Measurements from ENCODE around the gene BZW1. TPM values are rescaled to one million over a fixed set of nuclear protein-coding genes. Genes with fewer than 3 reads are reported as not detected.
A peak's percentile ranks its signal among the peaks of the same experiment; 100 is the strongest.

BZW1 gene
- total and polyA plus RNA-seq, 2 of the 4 experiments (the other 2 are of a cell fraction) = 204 to 268 TPM

DNA sequence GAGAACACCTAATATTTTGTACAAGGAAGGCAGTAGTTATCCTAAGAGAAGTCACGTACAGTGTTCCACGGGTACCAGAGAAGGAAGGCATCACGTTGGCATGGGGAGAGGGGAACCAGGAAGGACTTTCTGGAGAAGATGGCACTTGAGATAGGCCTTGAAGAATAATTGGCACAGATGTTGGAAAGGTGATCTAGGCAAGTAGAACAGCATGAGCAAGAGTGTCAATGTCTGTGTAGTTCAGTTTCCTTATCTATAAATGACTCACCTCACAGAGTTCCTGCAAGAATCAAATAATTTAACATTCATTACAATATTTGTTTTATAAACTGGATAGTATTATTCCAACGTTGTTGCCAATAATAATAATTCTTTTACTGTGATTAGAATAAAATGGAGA lies 48.3 kb upstream of the BZW1 start:
- Histone ChIP-seq H3K27ac (ENCODE audit: insufficient read depth, low read length) (no peak overlapping the region), H3K14ac (replicated peaks; ENCODE audit: low read depth, low read length) (peak overlapping the region; percentile 83; the same call in 1 of the 2 replicates), H2AK9ac (replicated peaks; ENCODE audit: low read depth, low read length, poor library complexity) (no peak overlapping the region), H2AK5ac (ENCODE audit: low read depth, low read length) (peak overlapping the region; percentile 97), H3K4me2 (ENCODE audit: low read depth, low read length) (no peak overlapping the region), H4K5ac (ENCODE audit: low read depth, low read length) (no peak overlapping the region), H2AFZ (replicated peaks; ENCODE audit: low read length, poor library complexity) (no peak overlapping the region), H3K27me3 (ENCODE audit: control insufficient read depth, insufficient read depth, low read length) (no peaks in the 10 kb centered on the region), H3K23ac (ENCODE audit: low read depth, low read length) (no peak overlapping the region), H3K79me1 (ENCODE audit: low read depth in 1 of 2, low read length in 2 of 2) (peaks cover 0 to 3% of the 10 kb centered on the region in 2 experiments; a peak in 1 of 4 replicates), H2BK5ac (ENCODE audit: low read depth, low read length, poor library complexity, severe bottlenecking) (no peak overlapping the region), H2BK15ac (ENCODE audit: low read depth, low read length) (peak overlapping the region; percentile 88; the same call in 1 of the 3 replicates), H3K56ac (ENCODE audit: extremely low read depth, insufficient read depth, low read length) (no peak overlapping the region), H3K9me1 (ENCODE audit: insufficient read depth, low read length) (peaks cover 21% of the 10 kb centered on the region), H3K36me3 (ENCODE audit: control insufficient read depth, insufficient read depth, low read length) (no peaks in the 10 kb centered on the region), H4K8ac (ENCODE audit: low read depth in 2 of 2, low read length in 2 of 2) (0 out of 4 replicates have a peak overlapping the region, but pooled peaks of 1 of the 2 experiments have one; percentile 21), H4K91ac (ENCODE audit: insufficient read depth, low read depth, low read length) (peak overlapping the region; percentile 58), H3K9ac (ENCODE audit: low read depth, low read length) (no peak overlapping the region), H4K20me1 (ENCODE audit: insufficient read depth, low read length) (no peaks in the 10 kb centered on the region; the same call in 1 of the 2 replicates), H3K4me1 (ENCODE audit: control insufficient read depth, insufficient read depth, low read length) (peaks cover 23% of the 10 kb centered on the region), H3K4me3 (ENCODE audit: insufficient read depth, low read depth, low read length) (no peak overlapping the region), H3K4ac (ENCODE audit: low read depth, low read length) (peak overlapping the region; percentile 66), H3K9me3 (ENCODE audit: control insufficient read depth, insufficient read depth, low read length) (no peaks in the 10 kb centered on the region), H2BK120ac (ENCODE audit: low read depth, low read length) (peak overlapping the region; percentile 68; the same call in 1 of the 2 replicates), H3K18ac (ENCODE audit: low read depth, low read length) (peak overlapping the region; percentile 42; the same call in 1 of the 2 replicates), H2BK20ac (ENCODE audit: low read depth, low read length) (peak overlapping the region; percentile 77; the same call in 1 of the 2 replicates)
- CTCF ChIA-PET = no interaction called here
- dilution Hi-C loops (cut with HindIII; ENCODE audit: low sequenced_read_pairs, unreplicated experiment) = no loop called here
- BruUV-seq (replicated peaks) = no TSS peak
- peak; percentile 69 for DNase-seq
- POLR2A ChIA-PET (ENCODE audit: unreplicated experiment) = no interaction called here
- intact Hi-C loops (cut with micrococcal nuclease) = no loop called here
- in situ Hi-C loops (cut with MboI; ENCODE audit: low sequenced_read_pairs) = no loop called here
- TF ChIP-seq ELK1 (IDR thresholded peaks at IDR 0.05; ENCODE audit: borderline replicate concordance, low read depth, low read length) (no peak), BHLHE40 (IDR thresholded peaks at IDR 0.05; ENCODE audit: low read depth, low read length) (no peak), RFX5 (IDR thresholded peaks at IDR 0.05; ENCODE audit: low read depth, low read length) (no peak), POLR2A (IDR thresholded peaks at IDR 0.05; ENCODE audit: low read depth, low read length) (no peak), CEBPB (IDR thresholded peaks at IDR 0.05; ENCODE audit: low read depth, low read length) (no peak), MAFK (IDR thresholded peaks at IDR 0.05; ENCODE audit: low read depth, low read length) (no peak), RCOR1 (IDR thresholded peaks at IDR 0.05; ENCODE audit: insufficient replicate concordance, low read length) (no peak), FOS (IDR thresholded peaks at IDR 0.05; ENCODE audit: low read depth, low read length) (no peak), CHD1 (IDR thresholded peaks at IDR 0.05; ENCODE audit: low read depth, low read length) (no peak), USF2 (IDR thresholded peaks at IDR 0.05; ENCODE audit: low read depth, low read length) (no peak), SMC3 (IDR thresholded peaks at IDR 0.05; ENCODE audit: low read depth, low read length) (no peak), RAD21 (IDR thresholded peaks at IDR 0.05; ENCODE audit: low read length) (no peak), MAZ (IDR thresholded peaks at IDR 0.05; ENCODE audit: borderline replicate concordance, low read depth, low read length) (no peak), NFE2L2 (IDR thresholded peaks at IDR 0.05; ENCODE audit: low read depth, low read length) (no peak), MXI1 (IDR thresholded peaks at IDR 0.05; ENCODE audit: borderline replicate concordance, low read depth, low read length) (no peak)
- TF ChIP-seq, protein P1, sequence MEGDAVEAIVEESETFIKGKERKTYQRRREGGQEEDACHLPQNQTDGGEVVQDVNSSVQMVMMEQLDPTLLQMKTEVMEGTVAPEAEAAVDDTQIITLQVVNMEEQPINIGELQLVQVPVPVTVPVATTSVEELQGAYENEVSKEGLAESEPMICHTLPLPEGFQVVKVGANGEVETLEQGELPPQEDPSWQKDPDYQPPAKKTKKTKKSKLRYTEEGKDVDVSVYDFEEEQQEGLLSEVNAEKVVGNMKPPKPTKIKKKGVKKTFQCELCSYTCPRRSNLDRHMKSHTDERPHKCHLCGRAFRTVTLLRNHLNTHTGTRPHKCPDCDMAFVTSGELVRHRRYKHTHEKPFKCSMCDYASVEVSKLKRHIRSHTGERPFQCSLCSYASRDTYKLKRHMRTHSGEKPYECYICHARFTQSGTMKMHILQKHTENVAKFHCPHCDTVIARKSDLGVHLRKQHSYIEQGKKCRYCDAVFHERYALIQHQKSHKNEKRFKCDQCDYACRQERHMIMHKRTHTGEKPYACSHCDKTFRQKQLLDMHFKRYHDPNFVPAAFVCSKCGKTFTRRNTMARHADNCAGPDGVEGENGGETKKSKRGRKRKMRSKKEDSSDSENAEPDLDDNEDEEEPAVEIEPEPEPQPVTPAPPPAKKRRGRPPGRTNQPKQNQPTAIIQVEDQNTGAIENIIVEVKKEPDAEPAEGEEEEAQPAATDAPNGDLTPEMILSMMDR (conservative IDR thresholded peaks at IDR 0.05; ENCODE audit: low read depth, low read length) = no peak
- WGBS, 2 experiments (ENCODE audit: extremely low coverage in 2 of 2, insufficient read length in 1 of 2) = no CpG with 5 or more reads among the region's 4 CpGs
- no peak for ATAC-seq (ENCODE audit: low read depth)
